OCI-LY7 (cell line): ENCODE measurements around the gene CCDC33.

Source experiments
- CTCF ChIP-seq: fragments of 200-600 bp; sonication (generic); conservative IDR thresholded peaks from 2 replicates; pipeline ENCODE4 v1.5.1; 2014; ENCODE audit warnings: mild to moderate bottlenecking, antibody characterized with exemption, low read length, moderate library complexity, mixed read lengths
- EZH2phosphoT487 ChIP-seq: fragments of 200-600 bp; sonication (generic); IDR thresholded peaks from 2 replicates; pipeline ENCODE4 v1.6.1; 2018; ENCODE audit warnings: low read depth, borderline replicate concordance, mild to moderate bottlenecking, mixed run types, antibody characterized with exemption, low read length, moderate library complexity, mixed read lengths

DNA sequence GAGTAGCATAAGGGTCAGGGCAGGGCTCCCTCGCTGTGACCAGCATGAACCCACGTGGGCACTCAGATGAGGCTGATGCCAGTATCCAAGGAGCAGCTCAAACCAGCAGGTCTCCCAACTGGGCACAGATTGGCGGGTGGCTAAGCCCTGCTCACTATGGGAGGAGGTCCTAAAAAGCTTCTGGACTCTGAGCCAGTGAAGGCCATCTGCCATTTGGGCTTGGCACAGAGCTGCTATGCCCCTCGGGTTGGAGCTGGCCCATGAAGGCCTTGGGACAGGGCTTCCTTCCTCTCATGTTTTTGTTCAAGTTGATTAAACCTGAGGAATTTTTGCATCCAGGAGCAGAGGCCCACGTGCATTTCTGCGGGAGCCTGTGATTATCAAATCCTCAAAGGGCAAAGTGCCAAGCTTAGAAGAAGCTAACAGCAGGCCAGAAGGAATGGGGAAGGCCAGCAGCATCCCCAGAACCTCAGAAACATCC lies 29.3 kb upstream of the CCDC33 start:
- no peak for TF ChIP-seq CTCF
- TF ChIP-seq EZH2phosphoT487 = no peak
